ENCODE data around the gene BAD. TPM values are rescaled to one million over a fixed set of nuclear protein-coding genes. Genes with fewer than 3 reads are reported as not detected.

BAD gene
- 78.0 to 107 TPM (median 94.9 TPM) in 5 replicates for total RNA-seq (2022; extraction: Qiagen RNA extraction; ENCODE audit: low read depth)

GRCh38 chr11:64284048-64284961 is at the start of gene BAD:
Gene BAD (minus strand): TSS chr11:64284665. CDS start chr11:64284368, 297 bp downstream.

GRCh38 chr11:64317961-64318765 is 33.7 kb upstream of the BAD start, which contains the start of gene PRDX5:
Gene PRDX5 (plus strand): TSS chr11:64318121. CDS start chr11:64318216, 95 bp downstream.

GRCh38 chr11:64317325-64317960 is 33.0 kb upstream of the BAD start, which contains the start of gene TRMT112:
Gene TRMT112 (minus strand): TSS chr11:64317559. CDS start chr11:64317526, 33 bp downstream.

GRCh38 chr11:64305075-64305690 is 20.7 kb upstream of the BAD start, which contains the start of gene ESRRA:
Gene ESRRA (plus strand): TSS chr11:64305524. CDS start chr11:64307180, 1,656 bp downstream.

GRCh38 chr11:64299847-64300648 is 15.6 kb upstream of the BAD start, which contains the start of gene CATSPERZ:
Gene CATSPERZ (plus strand): TSS chr11:64300358. CDS start chr11:64300411, 53 bp downstream.

GRCh38 chr11:64291262-64291751 is 6.8 kb upstream of the BAD start, which contains the start of gene KCNK4:
Gene KCNK4 (plus strand): TSS chr11:64291302. CDS start chr11:64293019, 1,717 bp downstream.

GRCh38 chr11:64284962-64285884 is 758 bp upstream of the BAD start, which contains the start of gene GPR137:
Gene GPR137 (plus strand): TSS chr11:64285848. CDS start chr11:64286525, 677 bp downstream.

GRCh38 chr11:64251016-64251752 is 33.3 kb downstream of the BAD start, which contains the start of gene PLCB3:
Gene PLCB3 (plus strand): TSS chr11:64251530. CDS start chr11:64251650, 120 bp downstream.

GRCh38 chr11:64246871-64247728 is 37.4 kb downstream of the BAD start, which contains the start of gene PPP1R14B:
Gene PPP1R14B (minus strand): TSS chr11:64246943. CDS start chr11:64246673, 270 bp downstream.

GRCh38 chr11:64240435-64241240 is 43.8 kb downstream of the BAD start, which contains the start of gene FKBP2:
Gene FKBP2 (plus strand): TSS chr11:64241095. CDS start chr11:64242388, 1,293 bp downstream.

GRCh38 chr11:64233913-64234586 is 50.4 kb downstream of the BAD start, which contains the start of gene VEGFB:
Gene VEGFB (plus strand): TSS chr11:64234584. CDS start chr11:64234834, 250 bp downstream.

GRCh38 chr11:64230171-64230984 is 54.1 kb downstream of the BAD start, which contains the start of gene DNAJC4:
Gene DNAJC4 (plus strand): TSS chr11:64230548. CDS start chr11:64230855, 307 bp downstream.

GRCh38 chr11:64225608-64226506 is 58.6 kb downstream of the BAD start, which contains the start of the genes NUDT22 and TRPT1:
Gene NUDT22 (plus strand): TSS chr11:64226274. CDS start chr11:64226653, 379 bp downstream.
Gene TRPT1 (minus strand): TSS chr11:64226186. CDS start chr11:64225860, 326 bp downstream.

